ENCODE data around the gene FAM107B.

- TF ChIP-seq CTCF (IDR thresholded peaks at IDR 0.05; ENCODE audit: extremely low read depth in 1 of 2, insufficient read depth in 1 of 2, low read depth in 1 of 2, low read length in 2 of 2), result no peak
- TF ChIP-seq POLR2A (IDR thresholded peaks at IDR 0.05; ENCODE audit: low read depth, low read length), result no peak
- no peak for TF ChIP-seq EZH2 (IDR thresholded peaks at IDR 0.05; ENCODE audit: borderline replicate concordance, low read depth, low read length, severe bottlenecking)
- TF ChIP-seq MAX (IDR thresholded peaks at IDR 0.05; ENCODE audit: insufficient read depth, insufficient read length), result no peak
- no peak for TF ChIP-seq POLR2AphosphoS5 (IDR thresholded peaks at IDR 0.05; ENCODE audit: insufficient read depth, low read depth, low read length)
These were observed 41.0 kb upstream of the FAM107B start for GRCh38 chr10:14815681-14816080.

Measured in endothelial cell of umbilical vein (primary cell).